Mesothelial cell of epicardium (in vitro differentiated cells): ENCODE data around the gene NGEF. TPM values are rescaled to one million over a fixed set of nuclear protein-coding genes. Genes with fewer than 3 reads are reported as not detected.

ENCODE experiments used
- DNase-seq, 2 experiments: peaks; one replicate each; pipeline ENCODE4 v3.0.0; 2021; ENCODE audit warnings: low spot score in 2 of 2; ENCODE audit not compliant: unreplicated experiment in 2 of 2
- H3K27ac Mint-ChIP-seq: 2 replicates; pipeline ENCODE4 v1.8.0; 2021; ENCODE audit warnings: mixed read lengths
- H3K27me3 Mint-ChIP-seq: 2 replicates; pipeline ENCODE4 v1.8.0; 2021; ENCODE audit warnings: low read depth, mixed read lengths
- H3K36me3 Mint-ChIP-seq: 2 replicates; pipeline ENCODE4 v1.8.0; 2021; ENCODE audit warnings: mixed read lengths
- H3K4me1 Mint-ChIP-seq: 2 replicates; pipeline ENCODE4 v1.8.0; 2021; ENCODE audit warnings: mixed read lengths
- H3K4me3 Mint-ChIP-seq: 2 replicates; pipeline ENCODE4 v1.8.0; 2021; ENCODE audit warnings: mild to moderate bottlenecking, moderate library complexity, mixed read lengths
- H3K9me3 Mint-ChIP-seq: 2 replicates; pipeline ENCODE4 v1.8.0; 2021; ENCODE audit warnings: mixed read lengths
- total RNA-seq: library from RNA; stranded (reverse); gene quantifications from 3 replicates; pipeline ENCODE4 v1.2.1, GENCODE V29; 2021
- TF ChIP-seq, protein P1 (sequence below): fragments of 200-600 bp; sonication (generic); IDR thresholded peaks from one replicate; pipeline ENCODE4 v1.5.0; 2021; ENCODE audit warnings: antibody characterized with exemption; ENCODE audit not compliant: unreplicated experiment

Gene NGEF
- total RNA-seq, 1 donor from 2014 or later = 0.51 TPM

DNA sequence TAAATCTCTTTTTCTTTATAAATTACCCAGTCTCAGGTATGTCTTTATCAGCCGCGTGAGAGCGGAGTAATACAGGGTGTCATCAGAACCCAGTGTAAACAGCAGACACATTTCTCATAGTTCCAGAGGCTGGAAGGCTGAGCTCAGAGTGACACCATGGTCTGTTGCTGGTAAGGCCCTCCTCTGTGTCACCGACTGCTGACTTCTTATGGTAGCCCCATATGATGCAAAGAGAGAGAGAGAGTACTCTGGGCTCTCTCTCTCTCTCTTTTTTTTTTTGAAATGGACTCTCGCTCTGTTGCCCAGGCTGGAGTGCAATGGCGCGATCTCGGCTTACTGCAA, 83.0 kb downstream of the NGEF start:
- Mint-ChIP-seq H3K9me3 (no peaks in the 10 kb centered on the region), H3K4me1 (peaks cover 9% of the 10 kb centered on the region), H3K4me3 (peak overlapping the region; percentile 63), H3K36me3 (no peaks in the 10 kb centered on the region), H3K27ac (no peak overlapping the region), H3K27me3 (peaks cover 67% of the 10 kb centered on the region)
- DNase-seq = no peak
- TF ChIP-seq, protein P1, sequence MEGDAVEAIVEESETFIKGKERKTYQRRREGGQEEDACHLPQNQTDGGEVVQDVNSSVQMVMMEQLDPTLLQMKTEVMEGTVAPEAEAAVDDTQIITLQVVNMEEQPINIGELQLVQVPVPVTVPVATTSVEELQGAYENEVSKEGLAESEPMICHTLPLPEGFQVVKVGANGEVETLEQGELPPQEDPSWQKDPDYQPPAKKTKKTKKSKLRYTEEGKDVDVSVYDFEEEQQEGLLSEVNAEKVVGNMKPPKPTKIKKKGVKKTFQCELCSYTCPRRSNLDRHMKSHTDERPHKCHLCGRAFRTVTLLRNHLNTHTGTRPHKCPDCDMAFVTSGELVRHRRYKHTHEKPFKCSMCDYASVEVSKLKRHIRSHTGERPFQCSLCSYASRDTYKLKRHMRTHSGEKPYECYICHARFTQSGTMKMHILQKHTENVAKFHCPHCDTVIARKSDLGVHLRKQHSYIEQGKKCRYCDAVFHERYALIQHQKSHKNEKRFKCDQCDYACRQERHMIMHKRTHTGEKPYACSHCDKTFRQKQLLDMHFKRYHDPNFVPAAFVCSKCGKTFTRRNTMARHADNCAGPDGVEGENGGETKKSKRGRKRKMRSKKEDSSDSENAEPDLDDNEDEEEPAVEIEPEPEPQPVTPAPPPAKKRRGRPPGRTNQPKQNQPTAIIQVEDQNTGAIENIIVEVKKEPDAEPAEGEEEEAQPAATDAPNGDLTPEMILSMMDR = no peak

DNA sequence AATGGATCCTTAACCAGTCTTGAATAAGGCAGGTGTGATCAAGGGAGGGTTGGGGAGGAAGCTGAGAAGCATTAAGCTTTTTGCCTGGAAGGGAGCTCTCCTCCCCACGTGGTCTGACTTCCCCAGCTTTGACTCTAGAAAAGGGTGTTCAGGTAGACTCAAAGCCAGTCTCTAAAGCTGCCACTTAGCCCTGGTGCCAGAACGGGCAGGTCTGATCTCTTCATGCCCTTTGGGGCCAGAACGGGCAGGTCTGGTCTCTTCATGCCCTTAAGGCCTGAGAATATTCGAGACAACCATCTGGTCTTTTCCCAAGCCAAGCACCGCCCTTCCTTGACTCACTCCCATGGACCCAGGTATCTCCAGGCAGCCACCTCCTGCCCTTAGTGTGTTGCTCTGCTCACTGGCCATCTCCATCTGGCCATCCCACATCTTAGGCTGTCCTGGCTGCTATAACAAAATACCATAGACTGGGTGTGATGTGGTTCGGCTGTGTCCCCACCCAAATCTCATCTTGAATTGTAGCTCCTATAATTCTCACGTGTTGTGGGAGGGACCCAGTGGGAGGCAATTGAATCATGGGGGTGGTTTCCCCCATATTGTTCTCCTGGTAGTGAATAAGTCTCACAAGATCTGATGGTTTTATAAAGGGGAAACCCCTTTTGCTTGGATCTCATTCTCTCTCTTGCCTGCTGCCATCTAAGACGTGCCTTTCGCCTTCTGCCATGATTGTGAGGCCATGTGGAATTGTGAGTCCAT, 83.6 kb downstream of the NGEF start:
- TF ChIP-seq, protein P1 = no peak
- peaks cover 9% of the 10 kb centered on the region for H3K4me1 Mint-ChIP-seq
- H3K4me3 Mint-ChIP-seq = peak overlapping the region; percentile 63
- peaks cover 73% of the 10 kb centered on the region for H3K27me3 Mint-ChIP-seq
- no peaks in the 10 kb centered on the region for H3K9me3 Mint-ChIP-seq
- H3K36me3 Mint-ChIP-seq = no peaks in the 10 kb centered on the region
- no peak for DNase-seq
- H3K27ac Mint-ChIP-seq = no peak overlapping the region

DNA sequence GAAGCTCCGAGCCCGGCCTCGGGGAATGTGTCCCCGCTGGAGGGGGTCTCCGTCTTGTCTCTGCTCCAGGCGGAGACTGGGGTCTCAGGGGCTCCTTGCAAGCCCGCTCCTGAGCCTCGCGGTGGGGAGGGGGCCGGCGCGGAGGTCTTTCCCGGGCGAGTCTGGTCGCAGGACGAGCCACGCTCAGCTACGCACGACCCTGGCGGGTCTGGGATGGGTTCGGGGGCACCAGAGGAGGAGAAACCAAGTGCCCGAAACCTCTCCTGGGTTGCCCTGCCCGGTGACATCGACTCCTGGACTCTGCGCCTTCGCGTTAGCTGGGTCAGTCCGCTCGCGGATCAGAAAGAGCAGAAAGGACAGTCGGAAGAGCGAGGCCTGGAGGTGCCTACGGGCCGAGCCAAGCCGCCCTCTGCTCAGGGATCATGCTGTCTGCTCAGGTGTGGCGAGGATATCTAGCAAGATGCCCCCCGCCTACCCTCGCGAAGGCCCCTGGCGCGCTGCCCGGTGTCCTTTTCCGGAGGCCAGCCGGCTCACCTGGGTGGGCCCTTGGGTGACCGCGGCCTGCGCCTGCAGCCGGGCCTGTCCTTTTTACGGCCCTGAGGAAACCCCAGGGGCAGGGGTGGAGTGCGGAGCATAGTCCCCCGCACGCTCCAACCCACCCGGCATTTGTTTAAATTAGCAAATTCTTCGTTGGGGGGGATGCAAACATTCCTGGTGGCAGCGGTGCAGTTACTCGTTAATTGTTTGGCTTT, 84.3 kb downstream of the NGEF start:
- peak overlapping the region; percentile 63 for H3K4me3 Mint-ChIP-seq
- TF ChIP-seq, protein P1 = no peak
- no peak overlapping the region for H3K27ac Mint-ChIP-seq
- no peak for DNase-seq
- H3K4me1 Mint-ChIP-seq = peaks cover 9% of the 10 kb centered on the region
- H3K27me3 Mint-ChIP-seq = peaks cover 77% of the 10 kb centered on the region
- no peaks in the 10 kb centered on the region for H3K9me3 Mint-ChIP-seq
- H3K36me3 Mint-ChIP-seq = no peaks in the 10 kb centered on the region

DNA sequence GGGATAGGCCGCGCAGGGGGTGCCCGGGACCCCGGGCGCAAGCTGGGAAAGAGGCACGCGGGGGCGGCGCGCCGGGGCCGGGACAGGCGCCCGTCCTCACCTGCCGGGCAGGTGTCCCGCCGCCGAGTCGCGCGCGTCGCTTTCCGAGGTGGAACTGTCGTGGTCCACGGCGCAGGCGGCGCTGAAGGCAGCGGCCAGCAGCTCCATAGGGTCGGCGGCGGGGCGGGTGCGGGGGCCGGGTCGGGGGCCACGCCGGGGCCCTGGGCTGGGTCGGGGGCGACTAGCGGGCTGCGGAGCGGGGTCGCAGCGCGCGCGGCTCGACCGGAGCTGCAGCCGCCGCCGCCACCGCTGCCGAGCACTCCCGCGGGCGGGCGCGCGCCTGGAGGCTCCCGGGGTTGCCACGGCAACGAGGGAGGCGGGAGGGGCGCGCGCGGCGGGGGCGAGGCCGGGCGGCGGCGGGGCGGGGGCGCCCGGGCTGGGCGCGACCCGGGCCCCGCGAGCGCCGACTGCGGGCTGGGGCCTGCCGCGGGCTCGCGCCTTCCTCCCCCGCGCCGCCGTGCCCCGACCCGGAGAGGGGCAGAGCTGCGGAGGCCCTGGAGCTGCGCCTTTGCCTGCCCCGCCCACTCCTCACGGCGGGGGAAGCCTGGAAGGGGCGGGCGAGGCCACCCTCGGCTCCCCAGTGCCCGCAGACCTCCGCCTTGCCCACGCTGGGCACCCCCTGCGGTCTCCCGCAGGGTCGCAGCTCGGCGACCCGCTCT, 85.1 kb downstream of the NGEF start:
- DNase-seq = peak; percentile 44 to 59
- Mint-ChIP-seq H3K4me3 (peak overlapping the region; percentile 63), H3K27me3 (peaks cover 76% of the 10 kb centered on the region), H3K4me1 (peaks cover 9% of the 10 kb centered on the region), H3K36me3 (no peaks in the 10 kb centered on the region), H3K27ac (no peak overlapping the region), H3K9me3 (no peaks in the 10 kb centered on the region)
- TF ChIP-seq, protein P1 = no peak

DNA sequence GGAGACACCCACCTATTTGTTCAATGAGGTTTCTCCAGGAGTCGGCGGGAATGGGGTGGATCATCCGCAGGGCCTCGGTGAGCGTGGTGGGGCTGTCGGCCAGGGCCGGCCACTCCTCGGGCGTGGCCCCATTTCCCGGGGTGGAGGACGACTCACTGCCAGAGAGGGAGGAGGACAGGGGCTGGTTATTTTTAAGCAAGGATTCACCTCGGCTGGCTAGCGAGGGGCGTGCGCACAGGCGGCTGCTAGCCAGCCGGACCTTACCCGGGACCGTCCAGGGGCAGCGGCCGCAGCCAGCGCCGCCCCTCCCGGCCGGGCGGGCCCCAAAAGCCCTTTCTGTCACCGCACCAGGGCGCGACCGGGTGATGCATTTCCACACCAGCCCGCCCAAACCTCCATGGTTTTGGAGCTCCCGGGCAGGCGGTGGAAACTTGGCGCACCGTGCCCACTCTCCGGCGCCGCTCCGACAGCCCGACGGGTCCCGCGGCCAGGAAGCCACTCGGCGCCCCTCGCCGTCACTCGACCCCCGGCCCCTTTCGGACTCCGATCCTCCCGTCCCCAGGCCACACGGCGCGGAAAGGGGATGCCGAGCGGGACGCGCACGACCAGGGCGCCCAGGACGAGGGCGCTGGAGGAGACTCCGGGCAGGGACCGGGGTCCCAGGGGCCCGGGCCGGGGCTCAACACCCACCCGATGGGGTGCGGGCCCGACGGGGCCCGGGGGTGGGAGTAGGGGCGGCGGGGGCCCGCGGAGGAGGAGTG, 85.8 kb downstream of the NGEF start:
- DNase-seq = no peak
- H3K9me3 Mint-ChIP-seq = no peaks in the 10 kb centered on the region
- peak overlapping the region; percentile 71 for H3K4me3 Mint-ChIP-seq
- no peak overlapping the region for H3K27ac Mint-ChIP-seq
- peaks cover 78% of the 10 kb centered on the region for H3K27me3 Mint-ChIP-seq
- no peaks in the 10 kb centered on the region for H3K36me3 Mint-ChIP-seq
- H3K4me1 Mint-ChIP-seq = peaks cover 9% of the 10 kb centered on the region
- TF ChIP-seq, protein P1 = no peak
